GM10266 (cell line): ENCODE measurements around the gene SNX10.

Experiments
- DNase-seq: peaks from one replicate; pipeline ENCODE4 v3.0.0; 2012; ENCODE audit errors: extremely low spot score
- CTCF ChIP-seq: IDR thresholded peaks from 2 replicates; pipeline ENCODE4 v1.5.1; 2012; ENCODE audit warnings: mild to moderate bottlenecking, low read depth; ENCODE audit not compliant: control insufficient read depth, insufficient read depth; ENCODE audit errors: missing control alignments

The SNX10 gene

DNA sequence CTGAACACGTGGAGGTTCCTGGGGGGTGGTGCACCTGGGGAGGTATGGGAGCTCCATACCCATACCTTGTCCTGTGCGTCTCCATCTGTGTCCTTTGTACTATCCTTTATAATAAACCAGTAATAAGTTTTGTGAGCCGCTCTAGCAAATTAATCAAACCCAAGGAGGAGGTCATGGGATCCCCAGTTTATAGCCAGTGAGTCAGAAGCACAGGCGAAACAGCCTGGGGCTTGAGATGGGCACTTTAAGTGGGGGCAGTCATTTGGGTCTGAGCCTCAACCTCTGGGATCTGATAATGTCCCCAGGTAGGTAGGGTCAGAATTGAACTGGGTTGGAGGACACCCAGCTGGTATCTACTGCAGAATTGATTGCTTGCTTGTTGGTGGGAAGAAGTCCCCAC is 16.9 kb downstream of the SNX10 start:
- no peak for DNase-seq
- no peak for TF ChIP-seq CTCF

- TF ChIP-seq CTCF = no peak
- no peak for DNase-seq
These were observed 17.4 kb downstream of the SNX10 start for GRCh38 chr7:26309089-26309488.

DNA sequence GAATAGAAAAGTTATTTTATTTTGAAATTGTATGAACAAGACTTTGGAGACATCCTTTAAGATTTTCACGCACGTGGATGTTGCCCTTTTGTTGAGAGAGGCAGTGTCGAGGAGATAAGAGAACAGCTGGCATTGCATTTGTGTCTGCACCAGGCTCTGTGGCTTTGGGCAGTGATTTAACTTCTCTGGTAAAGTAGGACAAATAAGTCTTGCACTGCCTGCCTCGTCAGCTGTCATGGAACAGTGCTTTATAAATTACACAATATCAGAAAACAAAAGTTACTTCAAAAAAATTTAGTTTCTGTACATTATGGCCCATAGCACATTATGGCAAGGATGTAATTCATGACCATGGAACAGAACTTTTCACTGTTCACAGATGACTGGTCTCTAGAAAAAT is 20.1 kb downstream of the SNX10 start:
- DNase-seq = no peak
- TF ChIP-seq CTCF = no peak

GRCh38 chr7:26317211-26317610 is 25.5 kb downstream of the SNX10 start:
- no peak for DNase-seq
- no peak for TF ChIP-seq CTCF

DNA sequence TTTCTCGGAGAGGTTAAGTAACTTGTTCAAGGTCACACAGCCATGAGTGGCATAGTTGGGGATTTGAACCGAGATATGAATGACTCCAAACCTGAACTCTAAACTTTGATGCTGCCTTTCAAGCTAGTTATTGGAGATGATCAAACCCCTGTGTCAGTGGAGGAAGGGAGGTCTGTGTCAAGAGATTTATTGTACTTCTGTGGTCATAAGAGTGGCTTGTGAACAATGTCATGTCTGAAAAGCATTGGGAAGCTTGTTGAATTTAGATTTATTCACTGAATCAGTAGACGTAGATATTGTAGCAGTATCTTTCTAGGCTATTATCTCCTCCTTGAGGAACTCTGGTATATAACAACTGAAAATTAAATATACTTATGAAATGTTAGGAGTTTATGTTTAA is 27.3 kb downstream of the SNX10 start:
- DNase-seq = no peak
- TF ChIP-seq CTCF = no peak

- no peak for TF ChIP-seq CTCF
- no peak for DNase-seq
These were observed 28.0 kb downstream of the SNX10 start for GRCh38 chr7:26319636-26320035.

DNA sequence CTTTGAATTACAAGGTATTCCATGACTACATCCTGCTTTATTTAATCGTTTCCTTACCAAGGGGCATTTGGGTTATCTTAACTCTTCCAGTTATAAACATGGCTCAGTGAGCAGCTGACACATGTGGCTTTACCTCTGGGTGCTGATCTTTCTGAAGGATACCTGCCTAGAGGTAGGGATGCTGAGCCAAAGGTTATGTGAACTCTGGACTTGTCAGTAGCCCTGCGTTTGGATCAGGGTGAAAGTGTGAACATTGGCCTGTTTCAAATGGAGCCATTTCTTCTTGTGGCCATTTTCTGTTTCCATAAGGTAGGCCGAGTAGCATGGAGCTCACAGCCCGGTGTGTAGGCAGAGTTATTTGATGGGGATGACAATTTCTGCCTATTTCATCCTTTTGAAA is 29.2 kb downstream of the SNX10 start:
- TF ChIP-seq CTCF = no peak
- DNase-seq = no peak

DNA sequence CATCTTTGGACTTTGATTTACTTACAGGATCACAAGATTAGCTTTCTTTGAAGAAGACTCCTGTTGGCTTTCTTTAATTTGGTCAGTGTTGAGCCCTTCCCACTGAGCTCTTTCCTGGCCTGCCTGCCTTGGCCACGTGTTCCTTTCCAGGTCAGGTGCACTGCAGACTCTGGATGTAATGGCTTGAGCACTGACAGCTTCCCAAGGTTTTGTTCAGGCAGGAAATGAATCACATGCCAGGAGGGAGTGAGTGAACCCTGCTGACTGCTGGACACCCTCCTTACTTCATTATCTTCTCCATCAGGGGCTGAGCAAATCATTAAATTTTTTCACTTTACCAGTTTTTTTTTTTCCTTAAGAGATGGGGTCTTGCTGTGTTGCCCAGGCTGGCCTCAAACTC is 29.8 kb downstream of the SNX10 start:
- no peak for TF ChIP-seq CTCF
- DNase-seq = no peak
